ENCODE measurements around the gene TAF15.

Gene TAF15

DNA sequence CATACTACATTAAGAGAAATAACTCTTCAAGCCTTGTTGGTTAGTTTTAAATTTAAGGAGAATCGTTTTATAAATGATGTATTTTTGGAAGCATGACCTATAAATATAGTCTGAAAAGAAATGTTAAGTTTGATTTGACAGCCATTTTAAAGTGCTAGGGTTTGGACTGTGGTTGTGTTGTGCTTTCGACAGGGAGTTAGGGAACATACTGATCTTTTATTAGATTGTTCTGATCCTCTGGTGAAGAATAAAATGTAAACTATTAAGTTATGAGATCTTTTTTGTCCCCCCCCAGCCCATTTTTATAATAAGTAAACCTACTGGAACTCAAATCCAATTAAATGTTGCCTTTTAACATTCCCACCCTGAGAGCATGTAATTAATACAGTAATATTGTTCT, 12.0 kb downstream of the TAF15 start:
- no peak for DNase-seq (ENCODE audit: low spot score)

GRCh38 chr17:35825206-35825605, 15.9 kb downstream of the TAF15 start:
- no peak for DNase-seq (ENCODE audit: low spot score)

GRCh38 chr17:35841101-35841500, 31.8 kb downstream of the TAF15 start:
- DNase-seq (ENCODE audit: low spot score) = no peak

- DNase-seq (ENCODE audit: low spot score) = no peak
Measured at GRCh38 chr17:35841505-35841904, 32.2 kb downstream of the TAF15 start.

- no peak for DNase-seq (ENCODE audit: low spot score)
Measured at GRCh38 chr17:35842239-35842638, 33.0 kb downstream of the TAF15 start.

- DNase-seq (ENCODE audit: low spot score) = no peak
Measured at GRCh38 chr17:35843698-35844097, 34.4 kb downstream of the TAF15 start.

DNA sequence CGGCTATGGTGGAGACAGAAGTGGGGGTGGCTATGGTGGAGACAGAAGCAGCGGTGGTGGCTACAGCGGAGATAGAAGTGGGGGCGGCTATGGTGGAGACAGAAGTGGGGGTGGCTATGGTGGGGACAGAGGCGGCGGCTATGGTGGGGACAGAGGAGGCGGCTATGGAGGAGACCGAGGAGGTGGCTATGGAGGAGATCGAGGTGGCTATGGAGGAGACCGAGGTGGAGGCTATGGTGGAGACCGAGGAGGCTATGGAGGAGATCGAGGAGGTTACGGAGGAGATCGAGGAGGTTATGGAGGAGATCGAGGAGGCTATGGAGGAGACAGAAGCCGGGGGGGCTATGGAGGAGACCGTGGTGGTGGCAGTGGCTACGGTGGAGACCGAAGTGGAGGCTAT, 35.3 kb downstream of the TAF15 start:
- no peak for DNase-seq (ENCODE audit: low spot score)

DNA sequence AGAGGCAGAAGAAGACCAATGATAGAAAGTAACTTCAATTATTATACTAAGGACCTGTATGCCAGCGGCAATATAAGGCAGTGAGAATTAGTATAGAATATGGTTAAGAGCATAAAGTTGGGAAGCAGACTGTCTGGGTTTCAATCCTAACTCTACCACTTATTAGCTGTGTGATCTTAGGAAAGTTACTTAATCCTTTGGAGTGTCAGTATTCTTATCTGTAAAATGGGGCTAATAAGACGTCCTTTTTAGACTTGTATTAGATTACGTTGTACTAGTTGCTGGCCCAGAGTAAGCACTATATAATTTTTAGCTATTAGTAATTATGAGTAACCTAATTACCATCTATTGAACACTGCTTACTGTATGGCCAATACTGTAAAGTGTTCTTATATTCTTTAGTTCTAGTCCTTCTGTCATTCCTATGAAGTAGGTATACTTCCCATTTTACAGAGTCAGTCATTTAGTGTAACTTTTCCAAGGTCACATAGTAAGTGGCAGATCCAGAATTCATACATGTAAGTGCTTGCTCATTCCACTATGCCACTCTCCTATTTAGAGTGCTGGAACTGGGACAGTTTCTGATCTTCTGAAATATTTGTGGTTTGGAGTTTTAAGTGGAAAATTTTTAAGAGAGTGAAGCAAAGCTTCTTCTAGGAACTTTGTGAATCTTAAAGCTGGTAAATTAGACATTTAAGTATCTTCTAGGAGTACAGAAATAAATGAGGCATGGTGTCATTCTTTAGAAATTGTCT, 36.9 kb downstream of the TAF15 start:
- DNase-seq (ENCODE audit: low spot score) = no peak

DNA sequence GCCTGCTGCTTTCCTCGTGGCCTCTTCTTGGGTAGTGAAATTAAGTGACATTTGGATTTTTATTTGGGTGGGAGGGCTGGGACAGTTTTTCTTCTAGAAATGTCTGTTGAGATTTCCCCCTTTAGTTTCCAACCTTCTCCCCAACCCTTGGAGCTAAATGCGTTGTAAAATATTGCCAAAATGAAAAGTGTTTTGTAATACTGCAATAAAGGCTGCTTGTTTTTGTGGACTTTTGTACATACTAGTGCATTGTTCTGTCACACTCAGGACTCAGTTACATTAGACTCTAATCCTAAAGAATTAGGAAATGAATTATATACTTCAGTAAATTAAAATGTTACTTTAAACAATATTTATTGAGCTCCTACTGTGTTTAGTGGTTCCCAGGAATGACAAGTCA, 37.7 kb downstream of the TAF15 start:
- DNase-seq (ENCODE audit: low spot score) = peak; percentile 49

DNA sequence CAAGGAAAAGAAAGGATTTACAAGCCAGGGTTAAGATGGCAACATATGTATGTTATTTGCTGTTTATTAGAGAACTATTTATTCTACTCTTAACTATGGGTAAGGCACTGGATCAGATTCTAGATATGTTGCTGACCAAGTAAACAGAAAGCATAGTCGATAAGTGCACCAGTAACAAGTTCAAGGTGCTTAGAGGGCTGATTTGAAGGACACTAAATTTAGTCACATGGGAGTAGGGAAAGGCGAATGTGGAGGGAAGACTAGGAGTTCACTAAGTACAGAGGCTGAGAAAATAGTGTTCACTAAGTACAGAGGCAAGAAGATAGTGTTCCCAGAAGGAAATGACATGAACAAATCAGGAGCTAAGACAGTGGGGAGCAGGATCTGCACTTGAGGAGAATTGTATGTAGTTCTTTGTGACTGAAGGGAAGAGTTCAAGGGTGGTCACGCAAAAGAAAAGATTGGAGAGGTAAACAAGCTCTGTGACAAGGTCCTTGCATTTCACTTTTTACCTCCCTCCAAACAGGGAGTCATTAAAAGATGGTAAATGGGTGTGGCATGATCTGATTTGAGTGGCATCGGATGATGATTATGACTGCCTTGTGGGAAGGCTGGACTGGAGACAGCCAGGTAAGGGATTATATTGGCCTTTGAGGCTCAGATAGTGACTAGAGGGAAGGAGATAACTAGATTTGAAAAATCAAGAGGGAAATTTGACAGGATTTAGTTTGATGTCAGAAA, 38.5 kb downstream of the TAF15 start:
- DNase-seq (ENCODE audit: low spot score) = no peak

GRCh38 chr17:35849469-35850348, 40.4 kb downstream of the TAF15 start:
- DNase-seq (ENCODE audit: low spot score) = peak; percentile 50

- no peak for DNase-seq (ENCODE audit: low spot score)
Measured at GRCh38 chr17:35855965-35856364, 46.7 kb downstream of the TAF15 start.

- DNase-seq (ENCODE audit: low spot score) = no peak
Measured at GRCh38 chr17:35856603-35857002, 47.3 kb downstream of the TAF15 start.

GRCh38 chr17:35864853-35865252, 55.6 kb downstream of the TAF15 start:
- no peak for DNase-seq (ENCODE audit: low spot score)

DNA sequence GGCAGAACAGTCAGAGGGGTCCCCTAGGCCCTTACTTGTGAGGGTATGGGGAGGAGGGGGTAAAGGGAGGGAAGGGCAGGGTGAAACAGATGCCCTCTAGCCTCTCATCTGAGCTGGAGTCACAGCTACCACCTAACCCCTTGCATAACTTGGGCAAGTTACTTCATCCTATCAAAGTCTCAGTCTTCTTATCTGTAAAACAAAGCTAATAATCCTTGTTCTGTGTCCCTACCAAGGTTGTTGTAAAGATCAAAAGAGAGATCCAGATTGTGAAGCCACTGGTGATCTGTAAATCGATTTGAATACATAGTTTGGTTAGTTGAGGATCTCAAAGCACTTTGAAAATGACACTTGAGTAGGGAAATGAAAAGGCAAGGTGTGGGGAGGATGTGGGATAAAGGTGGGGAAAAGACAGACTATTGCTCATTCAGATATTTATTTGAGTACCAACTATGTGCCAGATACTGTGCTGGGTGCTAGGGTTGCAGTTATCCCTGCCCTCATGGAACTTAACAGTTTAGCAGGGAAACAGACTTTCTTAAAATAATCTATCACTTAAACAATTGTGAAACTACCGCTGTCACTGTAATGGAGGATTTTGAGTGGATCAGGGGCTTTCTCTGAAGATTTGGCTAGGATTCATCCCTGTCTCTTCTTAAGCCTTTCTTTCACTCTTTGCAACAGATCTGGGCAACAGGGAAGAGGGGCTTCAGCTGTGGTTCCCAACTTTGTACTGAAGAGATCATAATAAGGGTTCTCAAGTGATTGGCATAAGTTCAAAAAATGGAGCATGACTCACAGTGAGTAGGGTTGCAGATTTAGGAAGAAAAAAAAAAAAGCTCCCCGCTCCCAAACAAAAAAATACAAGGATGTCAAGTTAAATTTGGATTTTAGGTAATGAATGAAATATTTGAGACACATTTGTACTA, 56.4 kb downstream of the TAF15 start:
- no peak for DNase-seq (ENCODE audit: low spot score)

DNA sequence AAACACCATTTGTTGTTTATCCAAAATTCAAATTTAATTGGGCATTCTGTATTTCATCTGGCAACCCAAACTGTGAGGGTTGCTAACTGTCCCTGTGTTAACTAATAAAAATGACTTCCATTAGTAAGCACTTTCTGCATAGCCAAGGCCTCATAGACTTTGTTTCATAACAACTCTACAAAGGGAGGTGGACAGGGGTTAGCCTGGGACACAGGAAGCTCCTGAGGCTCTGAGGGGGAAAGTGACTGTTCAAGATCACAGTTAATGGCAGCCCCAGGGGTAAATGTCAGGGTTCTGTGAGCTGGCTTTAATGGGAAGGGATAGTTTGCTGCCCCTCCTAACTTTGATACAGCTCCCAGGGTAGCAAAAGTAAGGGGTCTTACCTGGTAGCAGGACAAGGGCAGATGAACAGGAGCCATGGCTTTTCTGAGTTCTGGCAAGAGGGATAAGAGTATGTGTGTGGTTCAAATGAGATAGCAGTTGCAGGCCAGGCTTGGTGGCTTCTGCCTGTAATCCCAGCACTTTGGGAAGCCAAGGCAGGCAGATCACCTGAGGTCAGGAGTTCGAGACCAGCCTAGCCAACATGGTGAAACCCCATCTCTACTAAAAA, 57.2 kb downstream of the TAF15 start:
- DNase-seq (ENCODE audit: low spot score) = no peak

DNA sequence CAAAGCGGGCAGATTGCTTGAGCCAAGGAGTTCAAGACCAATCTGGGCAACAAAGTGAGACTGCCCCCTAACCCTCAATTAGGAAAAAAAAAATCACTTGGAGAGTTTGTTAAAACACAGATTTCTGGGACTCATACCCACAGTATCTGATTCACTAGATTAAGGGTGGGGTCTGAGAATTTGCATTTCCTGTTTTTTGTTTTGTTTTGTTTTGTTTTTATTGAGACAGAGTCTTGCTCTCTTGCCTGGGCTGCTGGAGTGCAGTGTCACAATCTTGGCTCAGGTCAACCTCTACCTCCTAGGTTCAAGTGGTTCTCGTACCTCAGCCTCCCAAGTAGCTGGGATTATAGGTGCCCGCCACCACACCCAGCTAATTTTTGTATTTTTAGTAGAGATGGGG, 58.3 kb downstream of the TAF15 start:
- no peak for DNase-seq (ENCODE audit: low spot score)

DNA sequence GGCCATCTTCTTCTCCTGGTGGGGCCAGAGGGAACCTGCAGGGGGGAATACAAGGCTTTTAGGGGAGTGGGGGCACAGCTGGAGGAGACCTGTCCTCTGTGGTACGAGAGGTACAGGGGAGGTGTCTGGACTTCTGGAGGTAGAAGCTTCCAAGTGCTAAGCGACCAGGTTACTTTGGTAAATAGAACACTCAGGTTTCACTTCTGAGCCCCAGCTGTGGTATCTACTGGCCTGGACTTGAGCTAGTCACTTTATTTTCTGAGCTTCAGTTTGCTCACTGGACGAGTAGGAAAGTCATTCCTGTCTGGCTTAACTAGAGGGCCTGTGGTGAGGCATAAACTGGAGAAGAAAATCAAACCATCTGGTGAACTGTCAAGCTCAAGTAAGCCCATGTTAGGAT, 59.5 kb downstream of the TAF15 start, which contains the start of gene HEATR9:
TSS of gene HEATR9 (minus strand) at position 155 of the 400 bp plus-strand sequence. CDS start at position 6, 149 bp downstream.
- no peak for DNase-seq (ENCODE audit: low spot score)

GRCh38 chr17:35870906-35871819, 61.9 kb downstream of the TAF15 start:
- DNase-seq (ENCODE audit: low spot score) = no peak
